ENCODE measurements around the gene LONP2.

LONP2 gene

GRCh38 chr16:48203974-48204824, 39.9 kb upstream of the LONP2 start:
- no peaks in the 10 kb centered on the region for H3K36me3 ChIP-seq (ENCODE audit: control insufficient read depth, insufficient read depth, low read length)
- H3K4me1 ChIP-seq = no peaks in the 10 kb centered on the region
- no peak overlapping the region for H3K4me2 ChIP-seq (ENCODE audit: low read length)
- H3K27me3 ChIP-seq (ENCODE audit: control insufficient read depth, insufficient read depth, low read length) = no peaks in the 10 kb centered on the region
- H3K79me2 ChIP-seq = no peaks in the 10 kb centered on the region
- H3K27ac ChIP-seq = no peak overlapping the region
- no peak for TF ChIP-seq CTCF (IDR thresholded peaks at IDR 0.05)
- H3K9ac ChIP-seq = no peak overlapping the region
- H2AFZ ChIP-seq = no peak overlapping the region
- H3K4me3 ChIP-seq (ENCODE audit: low read depth, low read length) = no peak overlapping the region
- no peaks in the 10 kb centered on the region for H3K9me3 ChIP-seq (ENCODE audit: control insufficient read depth, low read length)

- Histone ChIP-seq H3K79me2 (no peaks in the 10 kb centered on the region), H3K27ac (no peak overlapping the region), H3K4me1 (no peaks in the 10 kb centered on the region)
Observed at GRCh38 chr16:48204825-48205151, 39.3 kb upstream of the LONP2 start.

GRCh38 chr16:48206594-48207242, 37.4 kb upstream of the LONP2 start:
- H2AFZ ChIP-seq = no peak overlapping the region
- no peaks in the 10 kb centered on the region for H3K36me3 ChIP-seq (ENCODE audit: control insufficient read depth, insufficient read depth, low read length)
- TF ChIP-seq CTCF (IDR thresholded peaks at IDR 0.05) = no peak

More at GRCh38 chr16:48204825-48205151, 39.3 kb upstream of the LONP2 start:
- Histone ChIP-seq H3K36me3 (ENCODE audit: control insufficient read depth, insufficient read depth, low read length) (no peaks in the 10 kb centered on the region), H3K4me3 (ENCODE audit: low read depth, low read length) (no peak overlapping the region), H3K9ac (no peak overlapping the region), H3K27me3 (ENCODE audit: control insufficient read depth, insufficient read depth, low read length) (no peaks in the 10 kb centered on the region), H3K4me2 (ENCODE audit: low read length) (no peak overlapping the region), H3K9me3 (ENCODE audit: control insufficient read depth, low read length) (no peaks in the 10 kb centered on the region), H2AFZ (no peak overlapping the region)
- no peak for TF ChIP-seq CTCF (IDR thresholded peaks at IDR 0.05)

GRCh38 chr16:48210747-48211146, 33.4 kb upstream of the LONP2 start:
- no peak overlapping the region for H3K27ac ChIP-seq
- no peaks in the 10 kb centered on the region for H3K36me3 ChIP-seq (ENCODE audit: control insufficient read depth, insufficient read depth, low read length)
- TF ChIP-seq CTCF (IDR thresholded peaks at IDR 0.05) = no peak
- H3K9ac ChIP-seq = no peak overlapping the region
- no peaks in the 10 kb centered on the region for H3K79me2 ChIP-seq
- H3K4me1 ChIP-seq = no peaks in the 10 kb centered on the region
- no peak overlapping the region for H3K4me3 ChIP-seq (ENCODE audit: low read depth, low read length)
- H2AFZ ChIP-seq = no peak overlapping the region
- H3K27me3 ChIP-seq (ENCODE audit: control insufficient read depth, insufficient read depth, low read length) = no peaks in the 10 kb centered on the region
- no peak overlapping the region for H3K4me2 ChIP-seq (ENCODE audit: low read length)
- H3K9me3 ChIP-seq (ENCODE audit: control insufficient read depth, low read length) = no peaks in the 10 kb centered on the region

More at GRCh38 chr16:48206594-48207242, 37.4 kb upstream of the LONP2 start:
- no peak overlapping the region for H3K9ac ChIP-seq
- H3K27ac ChIP-seq = no peak overlapping the region
- no peak overlapping the region for H3K4me2 ChIP-seq (ENCODE audit: low read length)
- no peaks in the 10 kb centered on the region for H3K27me3 ChIP-seq (ENCODE audit: control insufficient read depth, insufficient read depth, low read length)
- H3K79me2 ChIP-seq = no peaks in the 10 kb centered on the region
- no peak overlapping the region for H3K4me3 ChIP-seq (ENCODE audit: low read depth, low read length)
- no peaks in the 10 kb centered on the region for H3K9me3 ChIP-seq (ENCODE audit: control insufficient read depth, low read length)
- no peaks in the 10 kb centered on the region for H3K4me1 ChIP-seq
